ENCODE results near the gene PDE6G. TPM values are rescaled to one million over a fixed set of nuclear protein-coding genes. Genes with fewer than 3 reads are reported as not detected.

Gene PDE6G
- total and polyA plus RNA-seq, 2 of the 13 experiments (the other 11 are each of a cell fraction or from before 2014, with no cell fraction given), result 1.4 to 6.7 TPM

DNA sequence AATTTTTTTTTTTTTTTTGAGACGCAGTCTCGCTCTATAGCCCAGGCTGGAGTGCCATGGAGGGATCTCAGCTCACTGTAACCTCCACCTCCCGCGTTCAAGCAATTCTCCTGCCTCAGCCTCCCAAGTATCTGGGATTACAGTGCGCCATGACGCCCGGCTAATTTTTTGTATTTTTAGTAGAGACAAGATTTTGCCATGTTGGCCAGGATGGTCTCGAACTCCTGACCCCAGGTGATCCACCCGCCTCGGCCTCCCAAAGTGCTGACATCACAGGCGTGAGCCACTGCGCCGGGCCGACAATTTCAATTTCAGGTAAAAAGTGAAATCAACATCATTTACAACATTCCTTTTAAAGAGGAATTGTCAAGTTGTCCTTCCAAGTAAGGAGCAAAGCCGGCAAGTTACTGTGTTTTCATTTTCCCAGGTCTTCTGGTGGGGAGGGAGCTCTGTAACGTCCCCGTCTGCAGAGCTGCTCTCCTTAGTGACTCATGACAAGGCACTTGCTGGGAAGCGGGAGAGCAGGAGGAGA is 20.3 kb downstream of the PDE6G start (continued):
- TF ChIP-seq, protein P1, sequence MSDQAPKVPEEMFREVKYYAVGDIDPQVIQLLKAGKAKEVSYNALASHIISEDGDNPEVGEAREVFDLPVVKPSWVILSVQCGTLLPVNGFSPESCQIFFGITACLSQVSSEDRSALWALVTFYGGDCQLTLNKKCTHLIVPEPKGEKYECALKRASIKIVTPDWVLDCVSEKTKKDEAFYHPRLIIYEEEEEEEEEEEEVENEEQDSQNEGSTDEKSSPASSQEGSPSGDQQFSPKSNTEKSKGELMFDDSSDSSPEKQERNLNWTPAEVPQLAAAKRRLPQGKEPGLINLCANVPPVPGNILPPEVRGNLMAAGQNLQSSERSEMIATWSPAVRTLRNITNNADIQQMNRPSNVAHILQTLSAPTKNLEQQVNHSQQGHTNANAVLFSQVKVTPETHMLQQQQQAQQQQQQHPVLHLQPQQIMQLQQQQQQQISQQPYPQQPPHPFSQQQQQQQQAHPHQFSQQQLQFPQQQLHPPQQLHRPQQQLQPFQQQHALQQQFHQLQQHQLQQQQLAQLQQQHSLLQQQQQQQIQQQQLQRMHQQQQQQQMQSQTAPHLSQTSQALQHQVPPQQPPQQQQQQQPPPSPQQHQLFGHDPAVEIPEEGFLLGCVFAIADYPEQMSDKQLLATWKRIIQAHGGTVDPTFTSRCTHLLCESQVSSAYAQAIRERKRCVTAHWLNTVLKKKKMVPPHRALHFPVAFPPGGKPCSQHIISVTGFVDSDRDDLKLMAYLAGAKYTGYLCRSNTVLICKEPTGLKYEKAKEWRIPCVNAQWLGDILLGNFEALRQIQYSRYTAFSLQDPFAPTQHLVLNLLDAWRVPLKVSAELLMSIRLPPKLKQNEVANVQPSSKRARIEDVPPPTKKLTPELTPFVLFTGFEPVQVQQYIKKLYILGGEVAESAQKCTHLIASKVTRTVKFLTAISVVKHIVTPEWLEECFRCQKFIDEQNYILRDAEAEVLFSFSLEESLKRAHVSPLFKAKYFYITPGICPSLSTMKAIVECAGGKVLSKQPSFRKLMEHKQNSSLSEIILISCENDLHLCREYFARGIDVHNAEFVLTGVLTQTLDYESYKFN (CRISPR knock-in tag; conservative IDR thresholded peaks at IDR 0.05), result no peak
- TF ChIP-seq ZNF788 (CRISPR knock-in tag; IDR thresholded peaks at IDR 0.05; ENCODE audit: borderline replicate concordance) (peak; percentile 7; the same call in 1 of the 2 replicates), ZNF777 (CRISPR knock-in tag; IDR thresholded peaks at IDR 0.05) (0 out of 2 replicates have a peak, but pooled peaks have one; percentile 18), ZNF256 (CRISPR knock-in tag; conservative IDR thresholded peaks at IDR 0.05) (0 out of 2 replicates have a peak, but pooled peaks have one; percentile 31), EEA1 (CRISPR knock-in tag; IDR thresholded peaks at IDR 0.05; ENCODE audit: borderline replicate concordance) (0 out of 2 replicates have a peak, but pooled peaks have one; percentile 7), ZNF136 (CRISPR knock-in tag; IDR thresholded peaks at IDR 0.05; ENCODE audit: low read depth) (peak; percentile 58; the same call in 1 of the 2 replicates), ZNF782 (CRISPR knock-in tag; IDR thresholded peaks at IDR 0.05; ENCODE audit: borderline replicate concordance) (no peak), ZFP36L1 (CRISPR knock-in tag; IDR thresholded peaks at IDR 0.05) (0 out of 2 replicates have a peak, but pooled peaks have one; percentile 55), KMT2A (CRISPR knock-in tag; IDR thresholded peaks at IDR 0.05) (no peak), GATA4 (IDR thresholded peaks at IDR 0.05; ENCODE audit: borderline replicate concordance, low read depth) (no peak), PLRG1 (conservative IDR thresholded peaks at IDR 0.05) (no peak), ZNF350 (CRISPR knock-in tag; IDR thresholded peaks at IDR 0.05; ENCODE audit: borderline replicate concordance, low read depth) (peak; percentile 15; the same call in 1 of the 2 replicates), IRF2 (CRISPR knock-in tag; IDR thresholded peaks at IDR 0.05) (peak; percentile 73), SALL2 (CRISPR knock-in tag; IDR thresholded peaks at IDR 0.05) (0 out of 2 replicates have a peak, but pooled peaks have one; percentile 37), ZNF672 (CRISPR knock-in tag; IDR thresholded peaks at IDR 0.05) (no peak), HDAC1 (CRISPR knock-in tag; IDR thresholded peaks at IDR 0.05) (no peak), REXO4 (CRISPR knock-in tag; IDR thresholded peaks at IDR 0.05; ENCODE audit: borderline replicate concordance) (no peak)
- TF ChIP-seq, protein P2, sequence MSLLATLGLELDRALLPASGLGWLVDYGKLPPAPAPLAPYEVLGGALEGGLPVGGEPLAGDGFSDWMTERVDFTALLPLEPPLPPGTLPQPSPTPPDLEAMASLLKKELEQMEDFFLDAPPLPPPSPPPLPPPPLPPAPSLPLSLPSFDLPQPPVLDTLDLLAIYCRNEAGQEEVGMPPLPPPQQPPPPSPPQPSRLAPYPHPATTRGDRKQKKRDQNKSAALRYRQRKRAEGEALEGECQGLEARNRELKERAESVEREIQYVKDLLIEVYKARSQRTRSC (CRISPR knock-in tag; IDR thresholded peaks at IDR 0.05; ENCODE audit: low read depth), result 0 out of 2 replicates have a peak, but pooled peaks have one; percentile 34
- TF ChIP-seq, protein P3, sequence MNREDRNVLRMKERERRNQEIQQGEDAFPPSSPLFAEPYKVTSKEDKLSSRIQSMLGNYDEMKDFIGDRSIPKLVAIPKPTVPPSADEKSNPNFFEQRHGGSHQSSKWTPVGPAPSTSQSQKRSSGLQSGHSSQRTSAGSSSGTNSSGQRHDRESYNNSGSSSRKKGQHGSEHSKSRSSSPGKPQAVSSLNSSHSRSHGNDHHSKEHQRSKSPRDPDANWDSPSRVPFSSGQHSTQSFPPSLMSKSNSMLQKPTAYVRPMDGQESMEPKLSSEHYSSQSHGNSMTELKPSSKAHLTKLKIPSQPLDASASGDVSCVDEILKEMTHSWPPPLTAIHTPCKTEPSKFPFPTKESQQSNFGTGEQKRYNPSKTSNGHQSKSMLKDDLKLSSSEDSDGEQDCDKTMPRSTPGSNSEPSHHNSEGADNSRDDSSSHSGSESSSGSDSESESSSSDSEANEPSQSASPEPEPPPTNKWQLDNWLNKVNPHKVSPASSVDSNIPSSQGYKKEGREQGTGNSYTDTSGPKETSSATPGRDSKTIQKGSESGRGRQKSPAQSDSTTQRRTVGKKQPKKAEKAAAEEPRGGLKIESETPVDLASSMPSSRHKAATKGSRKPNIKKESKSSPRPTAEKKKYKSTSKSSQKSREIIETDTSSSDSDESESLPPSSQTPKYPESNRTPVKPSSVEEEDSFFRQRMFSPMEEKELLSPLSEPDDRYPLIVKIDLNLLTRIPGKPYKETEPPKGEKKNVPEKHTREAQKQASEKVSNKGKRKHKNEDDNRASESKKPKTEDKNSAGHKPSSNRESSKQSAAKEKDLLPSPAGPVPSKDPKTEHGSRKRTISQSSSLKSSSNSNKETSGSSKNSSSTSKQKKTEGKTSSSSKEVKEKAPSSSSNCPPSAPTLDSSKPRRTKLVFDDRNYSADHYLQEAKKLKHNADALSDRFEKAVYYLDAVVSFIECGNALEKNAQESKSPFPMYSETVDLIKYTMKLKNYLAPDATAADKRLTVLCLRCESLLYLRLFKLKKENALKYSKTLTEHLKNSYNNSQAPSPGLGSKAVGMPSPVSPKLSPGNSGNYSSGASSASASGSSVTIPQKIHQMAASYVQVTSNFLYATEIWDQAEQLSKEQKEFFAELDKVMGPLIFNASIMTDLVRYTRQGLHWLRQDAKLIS (CRISPR knock-in tag; IDR thresholded peaks at IDR 0.05), result 0 out of 2 replicates have a peak, but pooled peaks have one; percentile 21
- TF ChIP-seq, protein P4, sequence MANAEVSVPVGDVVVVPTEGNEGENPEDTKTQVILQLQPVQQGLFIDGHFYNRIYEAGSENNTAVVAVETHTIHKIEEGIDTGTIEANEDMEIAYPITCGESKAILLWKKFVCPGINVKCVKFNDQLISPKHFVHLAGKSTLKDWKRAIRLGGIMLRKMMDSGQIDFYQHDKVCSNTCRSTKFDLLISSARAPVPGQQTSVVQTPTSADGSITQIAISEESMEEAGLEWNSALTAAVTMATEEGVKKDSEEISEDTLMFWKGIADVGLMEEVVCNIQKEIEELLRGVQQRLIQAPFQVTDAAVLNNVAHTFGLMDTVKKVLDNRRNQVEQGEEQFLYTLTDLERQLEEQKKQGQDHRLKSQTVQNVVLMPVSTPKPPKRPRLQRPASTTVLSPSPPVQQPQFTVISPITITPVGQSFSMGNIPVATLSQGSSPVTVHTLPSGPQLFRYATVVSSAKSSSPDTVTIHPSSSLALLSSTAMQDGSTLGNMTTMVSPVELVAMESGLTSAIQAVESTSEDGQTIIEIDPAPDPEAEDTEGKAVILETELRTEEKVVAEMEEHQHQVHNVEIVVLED (CRISPR knock-in tag; IDR thresholded peaks at IDR 0.05; ENCODE audit: borderline replicate concordance), result peak; percentile 28; the same call in 1 of the 2 replicates
